ENCODE data around the gene RLF.
A peak's percentile ranks its signal among the peaks of the same experiment; 100 is the strongest.

The RLF gene

GRCh38 chr1:40243351-40243750, 82.2 kb downstream of the RLF start:
- DNase-seq (ENCODE audit: low spot score), result no peak

- DNase-seq (ENCODE audit: low spot score), result no peak
These were observed 83.1 kb downstream of the RLF start for GRCh38 chr1:40244138-40244744.

GRCh38 chr1:40245686-40246085, 84.5 kb downstream of the RLF start:
- no peak for DNase-seq (ENCODE audit: low spot score)

- DNase-seq (ENCODE audit: low spot score), result no peak
These were observed 86.5 kb downstream of the RLF start, which contains the start of gene TMCO2 for GRCh38 chr1:40247655-40248054. TMCO2 (plus strand) TSS chr1:40247937; CDS start chr1:40247994, 57 bp downstream.

GRCh38 chr1:40248412-40248811, 87.2 kb downstream of the RLF start:
- no peak for DNase-seq (ENCODE audit: low spot score)

- DNase-seq (ENCODE audit: low spot score), result no peak
These were observed 90.3 kb downstream of the RLF start for GRCh38 chr1:40251456-40251855.

GRCh38 chr1:40252601-40253000, 91.4 kb downstream of the RLF start:
- no peak for DNase-seq (ENCODE audit: low spot score)

- no peak for DNase-seq (ENCODE audit: low spot score)
These were observed 94.0 kb downstream of the RLF start for GRCh38 chr1:40255231-40255630.

- DNase-seq (ENCODE audit: low spot score), result no peak
These were observed 95.4 kb downstream of the RLF start for GRCh38 chr1:40256401-40257084.

GRCh38 chr1:40257313-40257687, 96.1 kb downstream of the RLF start:
- DNase-seq (ENCODE audit: low spot score), result no peak

GRCh38 chr1:40257688-40258444, 96.7 kb downstream of the RLF start, which contains the start of gene ZMPSTE24:
ZMPSTE24 (plus strand) TSS chr1:40258236; CDS start chr1:40258272, 36 bp downstream.
- peak; percentile 96 for DNase-seq (ENCODE audit: low spot score)

GRCh38 chr1:40258445-40258769, 97.2 kb downstream of the RLF start:
- no peak for DNase-seq (ENCODE audit: low spot score)

- DNase-seq (ENCODE audit: low spot score), result no peak
These were observed 103.2 kb downstream of the RLF start for GRCh38 chr1:40264354-40264781.

- no peak for DNase-seq (ENCODE audit: low spot score)
These were observed 104.1 kb downstream of the RLF start for GRCh38 chr1:40265298-40265697.

- DNase-seq (ENCODE audit: low spot score), result no peak
These were observed 104.7 kb downstream of the RLF start for GRCh38 chr1:40265919-40266318.

GRCh38 chr1:40266786-40267535, 105.8 kb downstream of the RLF start:
- DNase-seq (ENCODE audit: low spot score), result no peak

- DNase-seq (ENCODE audit: low spot score), result no peak
These were observed 106.6 kb downstream of the RLF start for GRCh38 chr1:40267767-40268187.

- DNase-seq (ENCODE audit: low spot score), result no peak
These were observed 107.0 kb downstream of the RLF start for GRCh38 chr1:40268211-40268610.

- DNase-seq (ENCODE audit: low spot score), result no peak
These were observed 109.1 kb downstream of the RLF start for GRCh38 chr1:40270152-40270834.

GRCh38 chr1:40272653-40273213, 111.5 kb downstream of the RLF start:
- no peak for DNase-seq (ENCODE audit: low spot score)

GRCh38 chr1:40273547-40274166, 112.5 kb downstream of the RLF start:
- no peak for DNase-seq (ENCODE audit: low spot score)

All from Ammon's horn (tissue), 1 donor.